Cardiac atrium fibroblast (primary cell): Measurements from ENCODE around the gene CLDN34. TPM values are rescaled to one million over a fixed set of nuclear protein-coding genes. Genes with fewer than 3 reads are reported as not detected.

Experiments
- total RNA-seq: library from RNA; depleted of rRNA; stranded (reverse); fragments of >200 nt; gene quantifications from 2 replicates; pipeline ENCODE4 v1.2.3, GENCODE V29; 2015

Gene CLDN34, protein sequence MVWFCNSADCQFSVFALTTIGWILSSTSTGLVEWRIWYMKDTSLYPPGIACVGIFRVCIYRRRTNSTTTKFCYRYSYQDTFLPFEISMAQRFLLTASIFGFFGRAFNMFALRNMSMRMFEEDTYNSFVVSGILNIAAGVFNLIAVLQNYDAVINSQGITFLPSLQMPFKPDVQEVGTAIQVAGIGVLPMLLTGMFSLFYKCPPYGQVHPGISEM
- not detected in 2 replicates for total RNA-seq

DNA sequence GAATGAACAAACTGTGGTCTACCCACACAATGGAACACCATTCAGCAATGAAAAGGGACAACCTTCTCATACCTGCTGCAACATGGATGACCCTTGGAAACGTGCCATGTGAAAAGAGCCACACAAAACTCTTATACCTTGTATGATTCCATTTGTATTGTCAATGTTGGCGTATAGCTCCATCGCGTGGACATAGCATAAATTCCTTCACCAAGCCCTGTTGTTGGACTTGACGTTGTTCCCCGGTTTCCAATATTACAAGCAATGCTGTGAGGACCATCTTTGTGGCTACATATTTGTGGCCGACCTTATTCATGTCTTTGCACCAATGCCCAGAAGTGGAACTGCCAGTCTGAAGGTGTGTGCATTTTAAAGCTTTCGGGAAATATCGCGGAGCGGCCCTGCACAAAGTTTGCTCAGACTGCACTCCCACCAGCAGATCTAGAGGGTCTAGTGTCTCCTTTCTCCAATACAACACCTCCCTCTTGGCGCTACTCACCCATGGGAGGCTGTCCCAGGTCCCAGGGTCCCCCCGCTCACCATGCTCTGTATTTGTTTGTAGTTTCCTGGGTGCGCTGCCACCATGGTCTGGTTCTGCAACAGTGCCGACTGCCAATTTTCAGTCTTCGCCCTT, at the start of gene CLDN34:
Gene CLDN34, plus strand, starts transcription at position 584 of the 634 bp plus-strand sequence. Its CDS starts 0 bp downstream, at position 584.

Other genes starting within 250 kb of the CLDN34 start
- not detected in 2 replicates for gene GPR143, start 201.5 kb upstream of the CLDN34 start, total RNA-seq
- gene SHROOM2, start 180.9 kb upstream of the CLDN34 start, total RNA-seq = 0.49 and 0.54 TPM in 2 replicates
- 10.1 and 12.8 TPM in 2 replicates for gene CLCN4, start 189.6 kb downstream of the CLDN34 start, total RNA-seq